GM19452 (cell line): ENCODE data around the gene ARHGEF9.

Experiments used
- ATAC-seq: cut with Tn5 transposase; IDR thresholded peaks from one replicate; pipeline ENCODE4 v1.9.1; 2021; ENCODE audit not compliant: unreplicated experiment

ARHGEF9 gene

DNA sequence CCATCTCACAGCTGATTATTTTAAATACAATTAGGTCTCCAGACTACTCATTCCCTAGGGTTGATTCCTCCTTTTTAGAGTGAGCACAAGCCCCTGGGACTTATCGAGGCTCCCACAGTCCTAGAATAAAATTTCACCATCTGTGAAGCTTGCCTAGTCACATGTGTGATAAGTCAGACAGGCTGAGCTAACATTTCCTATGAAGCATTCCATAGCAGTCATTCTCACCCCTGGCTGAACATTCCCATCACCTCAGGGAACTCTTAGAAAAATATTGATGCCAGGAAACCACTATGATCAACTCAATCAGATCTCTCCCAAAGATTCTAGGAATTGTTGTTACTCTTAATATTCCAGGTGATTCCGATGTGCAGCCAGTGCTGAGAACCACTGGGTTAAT is 37.7 kb downstream of the ARHGEF9 start:
- no peak for ATAC-seq

- no peak for ATAC-seq
Observed at GRCh38 chrX:63746715-63747114, 38.3 kb downstream of the ARHGEF9 start.

- peak; percentile 92 for ATAC-seq
Observed at GRCh38 chrX:63746278-63746677, 38.7 kb downstream of the ARHGEF9 start.

DNA sequence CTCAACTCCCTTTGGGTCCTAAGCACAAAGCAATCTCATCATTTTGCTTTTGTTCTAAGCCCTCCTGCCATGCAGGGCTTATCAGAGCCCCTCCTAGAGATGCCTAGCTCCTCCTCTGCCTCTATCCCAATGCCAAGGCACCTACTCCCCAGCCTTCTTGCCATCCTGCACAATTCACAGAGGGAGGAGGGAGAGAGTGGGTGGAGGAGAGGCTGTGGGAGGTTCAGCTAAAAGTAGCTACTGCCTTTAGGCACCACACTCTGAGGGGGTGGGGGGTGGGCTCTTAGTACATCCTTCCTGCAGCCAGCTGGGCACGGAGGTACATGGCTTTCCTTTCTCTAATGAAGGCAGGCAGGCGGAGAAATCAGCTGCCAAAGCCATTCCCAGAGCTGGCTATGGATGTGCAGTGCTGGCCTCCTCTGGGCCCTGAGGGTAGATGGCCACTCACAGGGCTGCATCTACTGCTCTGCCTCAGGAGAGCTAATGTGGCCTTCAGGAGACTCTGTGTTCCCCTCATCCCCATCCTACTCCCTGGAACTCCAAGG is 40.1 kb downstream of the ARHGEF9 start:
- no peak for ATAC-seq

- no peak for ATAC-seq
Observed at GRCh38 chrX:63743596-63743995, 41.4 kb downstream of the ARHGEF9 start.

DNA sequence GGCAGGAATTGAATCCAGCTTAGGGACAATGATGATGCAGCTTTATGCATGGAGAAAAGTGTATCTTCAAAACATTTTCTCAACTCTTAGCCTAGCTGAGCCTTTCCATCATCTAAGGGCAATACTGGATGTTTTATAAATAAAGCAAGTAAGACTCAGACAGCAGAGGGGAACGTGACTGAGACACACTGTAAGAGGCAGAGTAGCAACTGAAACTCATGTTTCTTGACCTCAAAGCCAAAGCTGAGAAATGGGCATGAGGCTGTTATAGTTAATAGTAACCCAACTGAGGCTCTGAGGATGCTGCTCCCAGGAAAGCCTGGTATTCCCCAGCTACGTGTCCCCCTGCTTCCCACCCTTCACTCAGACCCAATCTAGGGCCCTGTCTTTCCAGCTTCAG is 44.6 kb downstream of the ARHGEF9 start:
- peak; percentile 82 for ATAC-seq

- peak; percentile 17 for ATAC-seq
Observed at GRCh38 chrX:63739885-63740284, 45.1 kb downstream of the ARHGEF9 start.

DNA sequence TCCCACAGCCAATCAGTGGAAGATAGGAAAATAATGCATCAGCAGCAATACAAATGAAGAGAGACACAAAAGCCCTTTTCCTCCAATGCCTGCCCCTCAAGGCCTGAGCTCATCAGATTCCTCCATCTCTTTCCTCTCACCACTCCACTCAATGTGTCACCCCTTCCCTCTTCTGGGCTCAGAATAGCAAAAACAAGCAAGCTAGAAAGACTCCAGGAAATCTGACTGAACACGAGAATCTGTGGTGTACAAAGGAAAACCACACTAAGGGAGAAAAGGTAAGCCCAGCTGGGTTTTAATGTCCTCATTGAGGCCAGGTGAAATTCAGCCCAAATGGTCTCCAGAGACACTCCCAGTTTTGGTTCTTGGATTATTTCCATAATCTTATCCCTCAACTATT is 46.3 kb downstream of the ARHGEF9 start:
- ATAC-seq: no peak

GRCh38 chrX:63737131-63737921 is 47.7 kb downstream of the ARHGEF9 start:
- no peak for ATAC-seq

- ATAC-seq: no peak
Observed at GRCh38 chrX:63735882-63736281, 49.1 kb downstream of the ARHGEF9 start.

- ATAC-seq: no peak
Observed at GRCh38 chrX:63720293-63720692, 64.7 kb downstream of the ARHGEF9 start.

GRCh38 chrX:63719633-63720032 is 65.4 kb downstream of the ARHGEF9 start:
- ATAC-seq: no peak

GRCh38 chrX:63718010-63718694 is 66.9 kb downstream of the ARHGEF9 start:
- ATAC-seq: peak; percentile 82

DNA sequence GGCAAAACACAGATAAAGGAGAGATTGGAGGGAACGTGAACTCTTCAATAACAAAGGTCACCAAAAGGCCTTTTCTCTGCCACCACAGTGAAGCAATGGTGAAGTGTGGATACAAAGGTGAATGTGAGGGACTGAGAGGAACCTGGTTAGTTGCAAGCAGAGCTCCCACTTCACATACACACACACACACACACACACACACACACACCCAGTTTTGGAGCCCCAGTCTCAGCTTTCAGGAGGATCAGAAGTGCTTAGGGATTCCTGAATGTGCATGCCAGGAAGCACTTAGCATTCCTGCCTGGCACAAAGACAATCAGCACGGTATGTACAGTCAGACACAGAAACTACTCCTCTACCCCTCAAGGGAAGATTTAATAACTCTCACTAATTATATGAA is 71.5 kb downstream of the ARHGEF9 start:
- no peak for ATAC-seq

DNA sequence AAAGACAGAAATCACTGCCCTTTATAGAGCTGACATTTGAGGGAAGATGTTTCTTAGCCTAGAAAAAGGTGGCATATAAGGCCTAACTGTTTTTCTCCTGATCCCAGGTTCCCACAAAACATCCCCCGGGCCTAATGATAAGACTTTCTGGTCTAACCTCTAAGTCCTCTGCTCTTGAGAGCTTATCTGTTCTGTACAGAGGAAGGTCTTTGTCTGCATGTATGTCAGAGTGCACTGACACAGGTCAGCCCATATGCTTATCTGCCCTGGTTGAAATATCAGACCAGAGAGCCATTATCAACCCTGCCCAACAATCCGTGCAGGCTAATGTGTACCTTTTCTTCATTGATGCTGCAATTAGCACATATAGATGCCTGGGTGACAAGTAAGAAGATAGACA is 76.2 kb downstream of the ARHGEF9 start:
- no peak for ATAC-seq

GRCh38 chrX:63702556-63702955 is 82.5 kb downstream of the ARHGEF9 start:
- ATAC-seq: no peak

DNA sequence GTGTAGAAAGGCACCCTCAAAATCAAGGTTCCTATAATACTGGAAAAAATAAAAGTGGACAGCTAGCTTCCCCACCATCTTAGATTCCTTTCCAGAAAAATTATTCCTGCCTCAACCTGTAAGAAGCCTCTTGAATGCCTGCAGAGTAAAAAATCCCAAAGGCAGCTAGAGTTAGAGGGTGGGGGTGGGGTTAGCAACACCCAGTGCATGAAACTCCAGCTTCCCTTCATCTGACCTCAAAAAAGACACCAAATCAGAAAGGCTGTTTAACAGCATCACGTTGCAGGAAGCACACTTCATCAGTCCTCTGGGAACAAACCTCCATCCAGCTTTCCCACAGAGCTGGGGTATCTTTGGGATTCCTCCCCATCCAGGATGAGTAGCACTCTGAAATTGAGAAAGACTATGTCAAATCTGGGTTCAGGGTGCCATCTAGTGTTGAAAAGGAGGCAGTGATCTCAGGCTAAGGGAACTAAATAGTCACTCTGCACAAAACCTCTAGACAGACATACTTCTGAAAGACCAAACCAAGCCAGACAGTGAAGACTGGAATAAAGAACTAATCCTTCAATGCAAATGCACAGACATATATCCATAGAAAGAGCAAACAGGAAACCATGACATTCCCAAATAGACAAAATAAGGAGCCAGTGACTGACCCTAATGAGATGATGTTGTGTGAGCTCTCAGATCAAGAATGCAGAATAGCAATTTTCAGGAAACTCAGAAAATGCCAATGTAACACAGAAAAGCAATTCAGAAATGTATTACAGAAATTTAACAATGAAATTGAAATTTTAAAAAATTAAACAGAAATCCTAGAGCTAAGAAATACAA is 97.9 kb downstream of the ARHGEF9 start:
- ATAC-seq: no peak

DNA sequence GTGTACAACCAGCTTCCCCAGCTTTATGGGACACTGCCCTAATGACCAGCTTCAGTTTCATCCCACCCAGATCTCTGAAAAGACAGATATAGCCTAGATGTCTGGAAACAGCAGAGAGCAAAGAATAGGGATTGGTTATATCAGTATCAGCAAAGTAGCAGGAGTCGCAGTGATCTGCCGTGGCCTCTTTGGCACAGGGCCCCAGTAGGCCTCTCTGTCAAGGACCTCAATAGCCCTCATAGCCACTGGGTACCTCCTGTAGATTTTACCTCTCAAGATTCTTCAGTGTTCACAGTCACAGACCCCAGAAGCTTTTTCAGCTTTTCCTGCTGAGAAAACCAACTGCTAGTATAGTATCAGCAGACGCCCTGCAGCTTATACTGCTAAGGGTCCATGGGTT is 104.6 kb downstream of the ARHGEF9 start:
- ATAC-seq: no peak

- no peak for ATAC-seq
Observed at GRCh38 chrX:63679432-63679831, 105.6 kb downstream of the ARHGEF9 start.

- ATAC-seq: no peak
Observed at GRCh38 chrX:63675716-63676115, 109.3 kb downstream of the ARHGEF9 start.

GRCh38 chrX:63673896-63674295 is 111.1 kb downstream of the ARHGEF9 start:
- ATAC-seq: no peak
